ENCODE results near the gene AUNIP. TPM values are rescaled to one million over a fixed set of nuclear protein-coding genes. Genes with fewer than 3 reads are reported as not detected.

The AUNIP gene
- total and polyA plus RNA-seq, 3 experiments from 2014 or later = 7.3 to 7.4 TPM; not detected in 1

DNA sequence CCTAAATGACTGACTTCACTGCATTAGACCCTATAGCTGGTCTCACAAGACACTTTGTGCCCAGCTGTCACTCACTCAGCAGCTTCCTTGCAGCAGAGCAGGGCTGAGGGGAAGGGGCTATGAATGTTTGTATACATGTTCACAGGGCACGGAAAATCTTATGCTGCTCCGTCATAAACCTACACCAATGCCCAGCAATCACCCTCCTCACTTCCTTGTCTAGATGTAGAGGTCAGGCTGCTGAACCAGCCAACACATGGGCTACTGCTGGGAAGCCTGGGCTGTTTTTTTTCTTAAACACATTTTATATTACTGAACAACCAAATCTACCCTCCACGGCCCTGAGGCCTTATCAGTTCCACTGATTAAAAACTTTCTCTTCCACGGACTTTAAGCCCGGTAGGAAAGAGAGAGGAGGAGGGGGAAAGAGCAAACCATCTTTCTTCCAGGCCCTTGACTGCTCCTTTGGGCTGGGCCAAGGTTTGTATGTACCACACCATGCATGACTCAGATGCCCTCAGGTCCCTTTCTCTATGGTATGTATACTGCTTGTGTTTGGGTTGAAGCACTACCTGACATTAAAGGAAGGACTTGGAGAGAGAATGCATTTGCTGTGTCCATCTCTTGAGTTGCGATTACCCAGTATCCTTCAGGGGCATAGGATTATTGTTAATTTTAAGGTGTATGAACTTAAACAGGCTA lies 26.8 kb downstream of the AUNIP start:
- Histone ChIP-seq H3K36me3 (ENCODE audit: insufficient read depth, low read length) (peaks cover 36% of the 10 kb centered on the region), H3K4me3 (ENCODE audit: low read length) (no peak overlapping the region), H3K27ac (ENCODE audit: low read depth, low read length) (no peak overlapping the region), H3K27me3 (ENCODE audit: insufficient read depth, low read length, poor library complexity, severe bottlenecking) (no peaks in the 10 kb centered on the region), H3K9me3 (ENCODE audit: low read length) (no peaks in the 10 kb centered on the region), H3K4me1 (ENCODE audit: insufficient read depth, low read length) (peaks cover 9% of the 10 kb centered on the region)
- ChIA-PET POLR2A (interaction anchor here (0.6 kb wide), 1 partner anchor 12 kb away, joined by 3 read pairs; no protein-coding TSS in a partner anchor), CTCF (no interaction called here)
- Mint-ChIP-seq H3K4me3 (no peak overlapping the region), H3K27ac (no peak overlapping the region), H3K36me3 (peaks cover 13 to 79% (median 26%) of the 10 kb centered on the region in 3 donors), H3K4me1 (peaks cover 0 to 4% (median 3%) of the 10 kb centered on the region in 3 donors), H3K9me3 (no peaks in the 10 kb centered on the region), H3K27me3 (no peaks in the 10 kb centered on the region)
- no peak for DNase-seq

GRCh38 chr1:25831569-25832196 lies 27.6 kb downstream of the AUNIP start:
- H3K9me3 ChIP-seq (ENCODE audit: low read length) = no peaks in the 10 kb centered on the region
- no peak overlapping the region for H3K27ac Mint-ChIP-seq
- peaks cover 40% of the 10 kb centered on the region for H3K36me3 ChIP-seq (ENCODE audit: insufficient read depth, low read length)
- H3K27ac ChIP-seq (ENCODE audit: low read depth, low read length) = no peak overlapping the region
- no peak overlapping the region for H3K4me3 Mint-ChIP-seq
- H3K9me3 Mint-ChIP-seq = no peaks in the 10 kb centered on the region
- peaks cover 0 to 4% (median 3%) of the 10 kb centered on the region in 3 donors for H3K4me1 Mint-ChIP-seq
- H3K36me3 Mint-ChIP-seq = peaks cover 13 to 87% (median 29%) of the 10 kb centered on the region in 3 donors
- CTCF ChIA-PET = no interaction called here
- POLR2A ChIA-PET = interaction anchor here (0.6 kb wide), 1 partner anchor 11 kb away, joined by 3 read pairs; no protein-coding TSS in a partner anchor
- DNase-seq = no peak
- H3K27me3 Mint-ChIP-seq = no peaks in the 10 kb centered on the region
- H3K4me3 ChIP-seq (ENCODE audit: low read length) = no peak overlapping the region
- H3K4me1 ChIP-seq (ENCODE audit: insufficient read depth, low read length) = peaks cover 9% of the 10 kb centered on the region
- H3K27me3 ChIP-seq (ENCODE audit: insufficient read depth, low read length, poor library complexity, severe bottlenecking) = no peaks in the 10 kb centered on the region

DNA sequence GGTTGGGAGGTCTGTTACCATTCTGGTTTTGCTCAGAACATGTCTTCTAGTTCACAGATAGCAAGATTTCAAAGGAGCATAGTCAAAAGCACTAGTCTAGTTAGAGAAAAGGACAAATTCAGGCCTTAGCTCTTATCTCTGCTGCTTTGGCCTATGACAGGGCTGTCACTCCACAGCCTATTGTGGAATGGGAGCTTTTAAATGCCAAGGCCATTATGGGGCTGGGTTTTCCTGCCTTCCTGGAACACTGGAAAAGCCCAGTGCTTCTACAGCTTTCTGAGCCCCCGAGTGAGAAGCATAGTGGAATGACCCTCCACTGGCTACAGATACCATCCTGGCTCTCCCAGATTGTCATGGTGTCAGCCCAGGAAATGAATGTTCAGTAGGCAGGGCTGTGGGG lies 30.2 kb downstream of the AUNIP start:
- Mint-ChIP-seq H3K36me3 (peaks cover 13 to 84% (median 29%) of the 10 kb centered on the region in 3 donors), H3K27ac (no peak overlapping the region), H3K27me3 (no peaks in the 10 kb centered on the region), H3K4me1 (peaks cover 0 to 4% (median 3%) of the 10 kb centered on the region in 3 donors), H3K9me3 (no peaks in the 10 kb centered on the region), H3K4me3 (no peak overlapping the region)
- Histone ChIP-seq H3K4me3 (ENCODE audit: low read length) (no peak overlapping the region), H3K27ac (ENCODE audit: low read depth, low read length) (no peak overlapping the region), H3K36me3 (ENCODE audit: insufficient read depth, low read length) (peaks cover 48% of the 10 kb centered on the region), H3K4me1 (ENCODE audit: insufficient read depth, low read length) (peaks cover 9% of the 10 kb centered on the region), H3K9me3 (ENCODE audit: low read length) (no peaks in the 10 kb centered on the region), H3K27me3 (ENCODE audit: insufficient read depth, low read length, poor library complexity, severe bottlenecking) (no peaks in the 10 kb centered on the region)
- POLR2A ChIA-PET = no interaction called here
- no peak for DNase-seq
- CTCF ChIA-PET = interaction anchor here (0.9 to 1.1 kb wide), 2 partner anchors 18 to 168 kb away, joined by 3 read pairs; partner anchors contain the start of gene PAFAH2

- no peaks in the 10 kb centered on the region for H3K9me3 ChIP-seq (ENCODE audit: low read length)
- no peaks in the 10 kb centered on the region for H3K27me3 Mint-ChIP-seq
- peaks cover 9% of the 10 kb centered on the region for H3K4me1 ChIP-seq (ENCODE audit: insufficient read depth, low read length)
- H3K4me3 ChIP-seq (ENCODE audit: low read length) = no peak overlapping the region
- no peaks in the 10 kb centered on the region for H3K9me3 Mint-ChIP-seq
- CTCF ChIA-PET = interaction anchor here (1.1 kb wide), 1 partner anchor 169 kb away, joined by 3 read pairs; the partner anchor contains the start of gene PAFAH2
- H3K36me3 ChIP-seq (ENCODE audit: insufficient read depth, low read length) = peaks cover 48% of the 10 kb centered on the region
- H3K27ac Mint-ChIP-seq = no peak overlapping the region
- peaks cover 0 to 5% (median 4%) of the 10 kb centered on the region in 3 donors for H3K4me1 Mint-ChIP-seq
- no peak overlapping the region for H3K27ac ChIP-seq (ENCODE audit: low read depth, low read length)
- H3K36me3 Mint-ChIP-seq = peaks cover 13 to 82% (median 27%) of the 10 kb centered on the region in 3 donors
- H3K4me3 Mint-ChIP-seq = no peak overlapping the region
- H3K27me3 ChIP-seq (ENCODE audit: insufficient read depth, low read length, poor library complexity, severe bottlenecking) = no peaks in the 10 kb centered on the region
- POLR2A ChIA-PET = no interaction called here
- no peak for DNase-seq
Observed at GRCh38 chr1:25828491-25828890, 30.8 kb downstream of the AUNIP start.

- Mint-ChIP-seq H3K4me3 (no peak overlapping the region), H3K4me1 (peaks cover 7 to 13% (median 10%) of the 10 kb centered on the region in 3 donors), H3K27ac (peak overlapping the region in 1 of 8 donors; percentile 43), H3K36me3 (peaks cover 13 to 64% (median 27%) of the 10 kb centered on the region in 3 donors), H3K9me3 (no peaks in the 10 kb centered on the region), H3K27me3 (no peaks in the 10 kb centered on the region)
- H3K36me3 ChIP-seq (ENCODE audit: insufficient read depth, low read length) = peaks cover 33% of the 10 kb centered on the region
- no peaks in the 10 kb centered on the region for H3K9me3 ChIP-seq (ENCODE audit: low read length)
- CTCF ChIA-PET = no interaction called here
- H3K27ac ChIP-seq (ENCODE audit: low read depth, low read length) = no peak overlapping the region
- H3K27me3 ChIP-seq (ENCODE audit: insufficient read depth, low read length, poor library complexity, severe bottlenecking) = no peaks in the 10 kb centered on the region
- peaks cover 6% of the 10 kb centered on the region for H3K4me1 ChIP-seq (ENCODE audit: insufficient read depth, low read length)
- H3K4me3 ChIP-seq (ENCODE audit: low read length) = no peak overlapping the region
- DNase-seq = no peak
- POLR2A ChIA-PET = no interaction called here
Observed at GRCh38 chr1:25826571-25826970, 32.7 kb downstream of the AUNIP start.

DNA sequence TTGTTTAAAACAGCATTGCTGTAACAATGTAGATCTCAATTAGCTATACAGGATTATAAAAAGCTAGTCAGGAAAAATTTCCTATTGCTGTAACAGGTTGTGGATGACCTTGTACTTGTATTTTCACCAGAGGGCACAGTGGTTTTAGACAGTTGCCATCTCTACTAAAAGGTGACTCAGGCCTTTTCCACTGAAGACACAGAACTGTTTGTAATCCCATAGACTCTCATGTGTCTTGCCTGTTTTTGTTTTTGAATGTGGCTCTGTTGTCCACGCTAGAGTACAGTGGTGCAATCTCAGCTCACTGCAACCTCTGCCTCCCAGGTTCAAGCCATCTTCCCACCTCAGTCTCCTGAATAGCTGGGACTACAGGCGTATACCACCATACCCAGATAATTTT lies 33.7 kb downstream of the AUNIP start:
- Histone ChIP-seq H3K27ac (ENCODE audit: low read depth, low read length) (no peak overlapping the region), H3K9me3 (ENCODE audit: low read length) (no peaks in the 10 kb centered on the region), H3K4me3 (ENCODE audit: low read length) (no peak overlapping the region), H3K36me3 (ENCODE audit: insufficient read depth, low read length) (peaks cover 23% of the 10 kb centered on the region), H3K4me1 (ENCODE audit: insufficient read depth, low read length) (peaks cover 14% of the 10 kb centered on the region), H3K27me3 (ENCODE audit: insufficient read depth, low read length, poor library complexity, severe bottlenecking) (no peaks in the 10 kb centered on the region)
- peaks cover 6 to 57% (median 20%) of the 10 kb centered on the region in 3 donors for H3K36me3 Mint-ChIP-seq
- no peak overlapping the region for H3K4me3 Mint-ChIP-seq
- ChIA-PET CTCF (interaction anchor here (1.4 kb wide), 1 partner anchor 10 kb away, joined by 3 read pairs; no protein-coding TSS in a partner anchor), POLR2A (no interaction called here)
- peak overlapping the region in 1 of 8 donors; percentile 11 for H3K27ac Mint-ChIP-seq
- DNase-seq = no peak
- peaks cover 16 to 23% (median 18%) of the 10 kb centered on the region in 3 donors for H3K4me1 Mint-ChIP-seq
- peaks cover 0 to 2% of the 10 kb centered on the region in 2 donors for H3K27me3 Mint-ChIP-seq
- no peaks in the 10 kb centered on the region for H3K9me3 Mint-ChIP-seq

GRCh38 chr1:25821630-25822091 lies 37.6 kb downstream of the AUNIP start:
- Histone ChIP-seq H3K4me1 (ENCODE audit: insufficient read depth, low read length) (peaks cover 37% of the 10 kb centered on the region), H3K4me3 (ENCODE audit: low read length) (peak overlapping the region; percentile 71), H3K9me3 (ENCODE audit: low read length) (no peaks in the 10 kb centered on the region), H3K36me3 (ENCODE audit: insufficient read depth, low read length) (peaks cover 7% of the 10 kb centered on the region), H3K27me3 (ENCODE audit: insufficient read depth, low read length, poor library complexity, severe bottlenecking) (no peaks in the 10 kb centered on the region), H3K27ac (ENCODE audit: low read depth, low read length) (peak overlapping the region; percentile 90)
- Mint-ChIP-seq H3K27me3 (peaks cover 0 to 4% of the 10 kb centered on the region in 2 donors), H3K27ac (peak overlapping the region in 7 of 8 donors; percentile 83 to 97 (median 94)), H3K4me1 (peaks cover 30 to 40% (median 35%) of the 10 kb centered on the region in 3 donors), H3K36me3 (peaks cover 0 to 25% (median 3%) of the 10 kb centered on the region in 3 donors), H3K4me3 (peak overlapping the region; percentile 89 to 95 (median 90)), H3K9me3 (no peaks in the 10 kb centered on the region)
- ChIA-PET CTCF (interaction anchor here (2.2 kb wide), 1 partner anchor 176 kb away, joined by 7 read pairs; the partner anchor contains the start of gene PAFAH2), POLR2A (interaction anchor here (0.6 to 2.7 kb wide), 2 partner anchors 47 to 54 kb away, joined by 9 to 17 read pairs; partner anchors contain the start of gene PAQR7)
- no peak for DNase-seq

Data from CD8-positive, alpha-beta memory T cell (primary cell).